ENCODE results near the gene EYS.
"Not testable (repeated sequence)": the region's sequence is repeated elsewhere in the genome, so short reads cannot be mapped to it uniquely, and the experiment has no call there.

Gene EYS

DNA sequence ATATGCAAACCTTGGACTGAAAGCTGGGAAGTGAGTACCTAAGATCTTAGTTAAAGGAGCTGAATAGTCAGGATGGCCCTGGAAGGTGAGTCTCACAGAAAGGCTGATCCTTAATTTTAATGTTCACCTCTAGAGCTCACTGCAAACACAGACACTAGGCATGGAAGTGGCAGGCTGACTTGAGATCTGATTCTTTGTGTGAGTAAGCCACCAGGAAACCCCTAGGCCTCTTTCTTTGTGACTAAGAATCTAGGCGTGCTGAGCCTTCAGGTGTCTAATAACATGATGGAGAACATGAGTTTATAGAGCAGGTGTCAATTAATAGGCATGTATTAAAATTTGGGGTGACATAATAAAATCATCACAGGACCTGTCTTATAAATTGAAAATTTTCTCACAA lies 642.2 kb downstream of the EYS start:
- no peak for DNase-seq

GRCh38 chr6:65059568-65059967 lies 647.5 kb downstream of the EYS start:
- DNase-seq, result no peak

GRCh38 chr6:65055545-65055944 lies 651.5 kb downstream of the EYS start:
- no peak for DNase-seq

DNA sequence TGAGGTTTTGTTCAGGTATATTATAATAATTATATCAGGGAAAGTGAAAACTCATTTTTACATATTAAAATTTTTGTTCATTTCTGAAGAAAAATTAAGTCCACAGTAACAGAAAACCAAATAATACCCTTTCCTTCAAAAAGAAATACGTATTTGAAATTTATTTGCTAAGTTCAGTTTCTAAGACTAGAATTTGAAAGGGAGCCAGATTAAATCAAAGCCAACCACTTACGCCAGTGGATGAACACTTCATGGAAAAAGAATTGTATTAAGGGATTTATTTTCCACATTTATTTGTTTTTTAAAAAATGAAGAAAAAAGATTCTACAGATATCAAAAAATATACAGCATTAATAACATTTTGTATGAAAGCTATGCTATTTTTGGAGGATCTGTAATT lies 654.4 kb downstream of the EYS start:
- DNase-seq, result no peak

DNA sequence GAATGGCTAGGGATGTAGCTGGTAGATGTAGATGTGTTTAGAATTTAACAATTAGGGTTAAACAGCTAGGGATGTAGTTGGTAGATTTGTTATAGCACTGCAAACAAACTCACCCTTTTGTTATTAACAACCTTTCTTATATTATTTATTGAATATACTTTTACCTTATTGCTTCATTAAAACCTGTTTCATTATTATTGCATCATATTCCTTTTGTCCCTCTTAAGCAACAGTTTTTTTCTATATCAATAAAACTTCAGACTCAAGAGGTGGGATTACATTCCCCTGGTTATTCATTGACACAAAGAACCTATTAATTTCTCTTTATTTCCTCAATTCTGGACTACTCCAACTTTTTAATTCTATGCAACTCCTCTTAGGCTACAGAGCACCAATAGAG lies 661.2 kb downstream of the EYS start:
- no peak for DNase-seq

- DNase-seq, result no peak
These were observed 693.0 kb downstream of the EYS start for GRCh38 chr6:65014006-65014405.

GRCh38 chr6:65006788-65007187 lies 700.2 kb downstream of the EYS start:
- no peak for DNase-seq

- DNase-seq, result no peak
These were observed 702.7 kb downstream of the EYS start for GRCh38 chr6:65004283-65004682.

- not testable (repeated sequence) for DNase-seq
These were observed 704.1 kb downstream of the EYS start for GRCh38 chr6:65002882-65003281.

DNA sequence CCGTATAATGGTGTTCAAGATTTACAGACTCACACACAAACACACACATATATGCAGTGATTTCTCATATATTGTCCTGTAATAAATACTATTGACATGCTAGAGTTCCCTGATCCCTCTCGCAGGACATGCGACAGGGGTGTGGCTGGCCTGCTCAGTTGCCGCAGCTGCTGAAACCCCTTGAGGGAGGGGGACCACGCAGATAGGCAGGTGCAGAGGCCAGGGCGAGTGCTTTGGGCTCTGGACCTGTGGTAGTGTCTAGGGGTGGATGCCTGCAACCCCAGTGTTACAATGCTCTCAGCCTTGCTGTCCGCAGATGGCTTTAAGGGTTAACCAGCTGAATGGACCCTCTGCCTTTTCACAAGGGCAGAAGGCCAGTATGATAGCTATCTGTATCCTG lies 706.2 kb downstream of the EYS start:
- DNase-seq, result no peak

- DNase-seq, result no peak
These were observed 708.8 kb downstream of the EYS start for GRCh38 chr6:64998204-64998603.

DNA sequence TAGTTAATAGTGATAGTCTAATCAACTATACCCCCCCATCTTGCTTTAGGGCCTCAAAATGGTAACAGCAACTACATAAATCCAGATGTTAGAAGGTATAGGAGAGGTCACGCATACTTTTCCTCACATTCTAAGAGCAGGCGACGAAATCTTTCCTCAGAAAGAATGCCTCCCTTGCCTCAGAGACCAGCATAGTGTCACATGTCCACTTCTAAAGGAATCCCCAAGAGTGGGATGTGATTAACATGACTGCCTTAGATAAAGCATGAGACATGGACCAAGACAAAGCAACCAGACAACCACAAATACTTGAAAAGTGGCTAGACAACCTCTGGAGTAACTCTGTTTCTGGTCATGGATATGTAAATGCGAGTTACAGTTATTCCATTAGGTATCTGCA lies 710.7 kb downstream of the EYS start:
- no peak for DNase-seq

GRCh38 chr6:64990652-64991304 lies 716.2 kb downstream of the EYS start:
- no peak for DNase-seq

DNA sequence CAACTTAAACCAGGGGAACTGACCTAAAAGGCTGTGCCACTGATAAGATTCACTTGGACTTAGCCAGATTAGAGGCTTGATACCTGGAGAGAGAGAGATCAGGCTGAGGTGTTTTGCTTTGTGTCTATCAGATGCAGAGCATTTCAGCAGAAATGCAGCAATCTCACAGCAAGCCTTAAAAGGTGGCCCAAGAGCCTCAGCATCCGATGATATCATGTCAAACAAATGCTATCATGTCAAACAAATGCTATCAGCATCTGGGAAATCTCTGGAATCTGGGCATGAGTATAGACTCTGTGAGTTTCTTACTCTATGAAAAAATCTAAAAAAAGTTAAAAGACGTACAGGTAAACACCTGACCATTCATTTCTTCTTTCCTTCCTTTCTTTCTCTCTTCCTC lies 718.9 kb downstream of the EYS start:
- DNase-seq, result no peak

GRCh38 chr6:64987066-64987465 lies 720.0 kb downstream of the EYS start:
- DNase-seq, result no peak

- no peak for DNase-seq
These were observed 721.3 kb downstream of the EYS start for GRCh38 chr6:64985726-64986125.

DNA sequence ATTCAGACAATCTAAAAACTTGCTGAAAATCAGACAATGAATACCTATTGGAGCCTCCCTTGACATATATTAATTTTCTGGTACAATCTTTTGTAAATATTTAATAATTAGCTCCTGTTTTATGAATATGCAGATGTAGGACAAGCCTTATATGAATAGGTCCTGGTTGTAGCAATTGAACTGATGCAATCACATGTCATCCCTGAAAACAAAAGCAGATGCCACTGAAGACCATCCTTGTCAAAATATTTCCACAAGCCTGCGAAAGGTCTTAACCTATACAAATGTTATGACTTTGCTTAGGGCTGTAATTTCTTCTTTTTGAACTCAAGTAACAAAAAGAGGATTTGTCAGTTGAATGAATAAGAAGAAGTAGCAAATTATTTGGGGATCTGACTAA lies 722.1 kb downstream of the EYS start:
- DNase-seq, result no peak

DNA sequence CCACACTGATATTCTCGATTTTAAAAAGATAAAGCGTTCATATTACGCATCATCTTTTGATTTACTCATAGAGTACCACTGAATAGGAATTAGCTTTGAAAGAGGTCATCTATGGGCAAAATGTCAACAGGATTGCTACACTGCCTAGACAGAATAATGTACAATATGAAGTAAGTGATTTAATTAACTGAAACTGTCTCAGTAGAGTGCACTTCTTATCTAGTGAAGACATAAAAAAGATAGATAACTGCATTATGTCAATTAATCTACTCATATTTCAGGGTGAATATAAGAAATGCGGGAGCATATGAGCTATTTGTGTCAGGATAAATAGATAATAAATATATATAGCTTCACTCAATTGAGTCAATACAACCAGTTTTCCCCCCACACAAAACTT lies 723.9 kb downstream of the EYS start:
- no peak for DNase-seq

DNA sequence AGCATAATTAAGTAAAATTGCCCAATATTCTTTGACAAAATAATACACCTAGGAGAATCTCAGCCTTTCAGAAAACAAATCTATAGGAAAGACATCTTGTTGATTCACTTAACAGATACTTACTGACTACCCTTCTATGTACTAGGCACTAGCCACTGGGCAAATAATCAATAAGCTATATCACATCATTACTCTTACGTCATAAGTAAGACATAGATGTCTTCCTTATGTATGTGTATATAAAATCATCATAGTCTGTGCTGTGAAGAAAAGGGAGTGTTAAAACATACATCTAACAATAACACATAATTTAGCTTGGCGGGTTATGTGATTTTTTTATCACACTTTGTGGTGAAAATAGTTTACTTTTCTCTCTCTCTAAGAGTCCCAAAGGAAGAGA lies 733.9 kb downstream of the EYS start:
- no peak for DNase-seq

DNA sequence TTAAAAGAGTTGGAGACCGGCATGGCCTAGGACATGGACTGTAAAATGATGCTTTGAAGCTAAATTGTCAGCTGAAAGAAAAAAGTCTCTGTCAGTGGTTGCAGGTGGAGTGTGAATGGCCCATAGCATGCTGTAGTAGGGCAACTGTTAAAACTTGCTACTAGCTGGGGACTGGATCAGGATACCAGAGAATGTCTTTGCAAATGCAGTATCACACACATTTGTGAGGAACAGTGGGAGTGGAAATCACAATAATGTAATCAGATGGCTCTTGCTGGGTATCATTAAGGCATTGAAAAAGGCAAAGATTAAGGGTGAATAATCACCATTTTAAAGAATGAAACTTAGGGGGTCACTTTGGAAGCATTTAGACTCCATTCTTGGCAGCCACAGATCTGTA lies 737.9 kb downstream of the EYS start:
- no peak for DNase-seq

- no peak for DNase-seq
These were observed 751.6 kb downstream of the EYS start for GRCh38 chr6:64955435-64955848.

DNA sequence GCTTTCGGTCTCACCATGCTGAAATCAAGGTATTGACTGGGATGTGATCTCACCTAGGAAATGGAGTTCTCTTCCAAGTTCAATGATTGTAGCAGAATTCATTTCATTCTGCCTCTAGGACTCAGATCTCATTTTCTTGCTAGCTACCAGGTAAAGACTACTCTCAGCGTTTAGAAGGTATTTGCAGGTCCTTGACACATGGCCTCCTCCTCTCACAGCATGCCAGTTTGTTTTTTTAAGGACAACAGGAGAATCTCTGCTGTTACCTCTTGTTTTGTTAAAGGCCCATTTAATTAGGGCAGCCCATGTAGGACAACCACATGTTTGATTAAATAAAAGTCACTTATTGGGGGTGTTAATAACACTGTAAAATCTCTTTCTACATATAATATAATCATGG lies 757.8 kb downstream of the EYS start:
- no peak for DNase-seq

DNA sequence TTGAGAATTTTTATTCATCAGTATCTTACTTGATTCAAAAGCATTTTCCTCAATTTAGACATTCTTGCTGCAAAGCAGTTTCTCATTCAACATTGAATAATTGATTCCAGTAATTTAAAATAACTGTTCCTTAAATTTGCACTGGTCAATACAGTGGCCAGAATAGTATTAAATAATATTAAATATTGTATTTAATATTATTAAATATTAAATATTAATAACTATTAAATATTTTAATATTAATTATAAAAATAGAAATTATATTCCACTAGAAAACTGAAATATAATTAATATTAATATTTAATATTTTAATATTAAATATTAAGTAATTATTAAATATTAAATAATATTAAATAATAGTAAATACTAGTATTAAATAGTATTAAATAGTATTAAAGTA lies 758.8 kb downstream of the EYS start:
- DNase-seq, result no peak

GRCh38 chr6:64945450-64945849 lies 761.6 kb downstream of the EYS start:
- DNase-seq, result no peak

DNA sequence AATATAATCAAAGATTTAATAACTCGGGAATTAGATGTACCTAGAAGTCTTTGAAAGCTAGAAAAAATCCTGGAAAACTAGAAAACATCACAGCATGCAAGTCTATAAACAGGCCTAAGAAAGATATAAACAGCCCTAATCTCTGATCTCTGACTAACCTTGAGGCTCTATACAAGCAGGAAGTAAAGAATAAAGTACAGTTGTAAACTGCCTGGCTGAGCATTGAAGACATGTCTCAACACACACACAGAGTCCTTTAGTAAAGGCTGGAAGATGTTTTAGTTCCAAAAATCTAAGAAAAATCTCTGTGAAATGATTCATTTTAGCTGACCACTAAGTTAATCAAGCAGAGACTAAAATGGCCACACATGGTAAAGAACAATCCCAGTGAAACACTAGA lies 774.5 kb downstream of the EYS start:
- DNase-seq, result no peak

DNA sequence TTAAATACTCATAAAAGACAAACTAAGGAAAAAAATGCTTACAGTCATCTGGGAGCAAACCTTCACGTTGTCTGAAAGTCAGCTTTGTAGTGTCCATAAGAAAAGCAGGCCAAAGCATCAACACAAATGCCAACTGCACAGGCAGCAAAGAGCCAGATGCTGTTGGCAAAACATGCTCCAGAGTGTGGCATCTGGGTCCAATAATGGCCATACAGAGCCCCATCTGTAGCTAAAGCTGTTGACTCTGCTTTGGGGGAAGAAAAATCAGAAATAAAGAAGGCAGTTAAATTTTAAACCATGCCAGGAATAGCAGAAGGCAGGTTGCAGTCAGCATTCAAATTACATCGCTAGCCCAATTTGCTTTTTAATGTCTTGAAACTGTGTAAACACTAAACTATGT lies 776.3 kb downstream of the EYS start:
- no peak for DNase-seq
